NCI-H1048 (cell line): ENCODE data around the gene PAQR7.

Experiments used
- DNase-seq: peaks from one replicate; lab custom pipeline; 2025; lab: John Stamatoyannopoulos, UW

The PAQR7 gene

GRCh38 chr1:25902462-25902861 is 27.0 kb upstream of the PAQR7 start:
- DNase-seq, result no peak

GRCh38 chr1:25900219-25900618 is 24.7 kb upstream of the PAQR7 start:
- DNase-seq, result no peak

- DNase-seq, result no peak
Measured at GRCh38 chr1:25899792-25900191, 24.3 kb upstream of the PAQR7 start.

GRCh38 chr1:25898223-25899015 is 22.9 kb upstream of the PAQR7 start:
- DNase-seq, result no peak

- DNase-seq, result no peak
Measured at GRCh38 chr1:25897754-25898153, 22.2 kb upstream of the PAQR7 start.

- DNase-seq, result no peak
Measured at GRCh38 chr1:25896266-25896665, 20.8 kb upstream of the PAQR7 start.

GRCh38 chr1:25895365-25895990 is 20.0 kb upstream of the PAQR7 start:
- DNase-seq, result peak; percentile 60

GRCh38 chr1:25893116-25893515 is 17.6 kb upstream of the PAQR7 start:
- no peak for DNase-seq

GRCh38 chr1:25891606-25892005 is 16.1 kb upstream of the PAQR7 start:
- no peak for DNase-seq

GRCh38 chr1:25890239-25891034 is 14.9 kb upstream of the PAQR7 start:
- DNase-seq, result no peak

- no peak for DNase-seq
Measured at GRCh38 chr1:25889470-25889869, 14.0 kb upstream of the PAQR7 start.

- no peak for DNase-seq
Measured at GRCh38 chr1:25888426-25888987, 13.0 kb upstream of the PAQR7 start.

GRCh38 chr1:25885602-25886001 is 10.1 kb upstream of the PAQR7 start:
- DNase-seq, result no peak

GRCh38 chr1:25881266-25881665 is 5.8 kb upstream of the PAQR7 start:
- DNase-seq, result no peak

- DNase-seq, result no peak
Measured at GRCh38 chr1:25880518-25880917, 5.0 kb upstream of the PAQR7 start.

GRCh38 chr1:25879675-25880074 is 4.2 kb upstream of the PAQR7 start:
- DNase-seq, result no peak

- no peak for DNase-seq
Measured at GRCh38 chr1:25878690-25879089, 3.2 kb upstream of the PAQR7 start.

- no peak for DNase-seq
Measured at GRCh38 chr1:25877155-25877554, 1.6 kb upstream of the PAQR7 start.

GRCh38 chr1:25876693-25877077 is 1.2 kb upstream of the PAQR7 start:
- no peak for DNase-seq

- DNase-seq, result no peak
Measured at GRCh38 chr1:25875856-25876692, 566 bp upstream of the PAQR7 start.

- no peak for DNase-seq
Measured at GRCh38 chr1:25874635-25875153, 814 bp downstream of the PAQR7 start.
